ENCODE measurements around the gene OR9Q2. TPM values are rescaled to one million over a fixed set of nuclear protein-coding genes. Genes with fewer than 3 reads are reported as not detected.

Gene OR9Q2
- total RNA-seq, 4 donors from 2014 or later = 0.16 TPM; not detected in 3

DNA sequence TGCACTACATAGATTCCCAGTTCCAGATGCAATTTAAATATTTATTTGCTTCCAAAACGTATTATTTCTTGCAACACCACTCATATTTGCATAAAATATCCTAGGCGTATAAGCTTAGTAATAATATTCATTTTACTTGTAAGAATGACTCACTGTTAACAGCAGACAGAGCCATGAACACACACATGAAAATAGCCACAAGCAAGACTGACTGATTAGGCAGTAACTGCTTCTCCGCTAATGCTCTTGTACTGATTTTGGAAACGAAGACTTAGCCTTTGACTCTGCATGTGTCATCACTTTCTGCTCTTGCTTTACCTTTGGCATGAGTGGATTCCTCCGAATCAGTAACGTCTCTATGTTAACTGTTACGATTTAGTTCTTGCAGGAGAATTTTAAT is 33.9 kb downstream of the OR9Q2 start:
- no peak overlapping the region for H3K27ac ChIP-seq
- no peaks in the 10 kb centered on the region for H3K36me3 ChIP-seq
- H3K27me3 ChIP-seq = no peaks in the 10 kb centered on the region
- 41% methylated on average over 7 of the region's 7 CpGs for WGBS
- no peak for DNase-seq (ENCODE audit: low spot score in 2 of 2)
- H3K9me3 ChIP-seq = no peaks in the 10 kb centered on the region
- no peak overlapping the region for H3K4me3 ChIP-seq
- no peaks in the 10 kb centered on the region for H3K4me1 ChIP-seq
- TF ChIP-seq, protein P1, sequence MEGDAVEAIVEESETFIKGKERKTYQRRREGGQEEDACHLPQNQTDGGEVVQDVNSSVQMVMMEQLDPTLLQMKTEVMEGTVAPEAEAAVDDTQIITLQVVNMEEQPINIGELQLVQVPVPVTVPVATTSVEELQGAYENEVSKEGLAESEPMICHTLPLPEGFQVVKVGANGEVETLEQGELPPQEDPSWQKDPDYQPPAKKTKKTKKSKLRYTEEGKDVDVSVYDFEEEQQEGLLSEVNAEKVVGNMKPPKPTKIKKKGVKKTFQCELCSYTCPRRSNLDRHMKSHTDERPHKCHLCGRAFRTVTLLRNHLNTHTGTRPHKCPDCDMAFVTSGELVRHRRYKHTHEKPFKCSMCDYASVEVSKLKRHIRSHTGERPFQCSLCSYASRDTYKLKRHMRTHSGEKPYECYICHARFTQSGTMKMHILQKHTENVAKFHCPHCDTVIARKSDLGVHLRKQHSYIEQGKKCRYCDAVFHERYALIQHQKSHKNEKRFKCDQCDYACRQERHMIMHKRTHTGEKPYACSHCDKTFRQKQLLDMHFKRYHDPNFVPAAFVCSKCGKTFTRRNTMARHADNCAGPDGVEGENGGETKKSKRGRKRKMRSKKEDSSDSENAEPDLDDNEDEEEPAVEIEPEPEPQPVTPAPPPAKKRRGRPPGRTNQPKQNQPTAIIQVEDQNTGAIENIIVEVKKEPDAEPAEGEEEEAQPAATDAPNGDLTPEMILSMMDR (IDR thresholded peaks at IDR 0.05) = no peak
- TF ChIP-seq POLR2AphosphoS5 (IDR thresholded peaks at IDR 0.05) = no peak
- TF ChIP-seq EP300 (IDR thresholded peaks at IDR 0.05) = no peak
- TF ChIP-seq POLR2A (IDR thresholded peaks at IDR 0.05) = no peak

DNA sequence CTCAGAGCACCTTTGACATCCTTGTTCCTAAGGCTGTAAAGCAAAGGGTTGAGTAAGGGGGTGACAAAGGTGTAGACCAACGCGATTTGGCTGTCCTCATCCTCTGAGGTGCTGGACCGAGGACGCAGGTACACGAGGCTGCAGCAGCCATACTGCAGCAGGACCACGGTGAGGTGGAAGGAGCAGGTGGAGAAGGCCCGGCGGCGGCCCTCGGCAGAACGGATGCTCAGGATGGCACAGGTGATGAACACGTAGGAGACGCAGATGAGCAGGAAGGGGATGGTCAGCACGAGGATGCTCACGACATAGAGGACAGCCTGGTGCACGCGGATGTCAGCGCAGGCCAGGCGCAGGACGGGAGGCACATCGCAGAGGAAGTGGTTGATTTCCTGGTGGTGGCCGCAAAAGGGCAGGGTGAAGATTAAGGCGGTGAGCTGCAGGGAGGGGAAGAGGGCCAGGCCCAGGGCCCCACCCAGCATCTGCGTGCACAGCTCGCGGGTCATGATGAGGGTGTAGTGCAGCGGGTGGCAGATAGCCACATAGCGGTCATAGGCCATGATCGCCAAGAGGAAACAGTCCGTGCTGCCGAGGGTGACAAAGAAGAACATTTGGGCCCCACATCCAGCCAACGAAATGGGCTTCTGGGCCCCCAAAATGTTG is 39.2 kb downstream of the OR9Q2 start:
- TF ChIP-seq EP300 (IDR thresholded peaks at IDR 0.05) (no peak), POLR2AphosphoS5 (IDR thresholded peaks at IDR 0.05) (no peak), POLR2A (IDR thresholded peaks at IDR 0.05) (no peak)
- TF ChIP-seq, protein P1 (IDR thresholded peaks at IDR 0.05) = no peak
- 94% methylated on average over 32 of the region's 32 CpGs for WGBS
- no peak for DNase-seq (ENCODE audit: low spot score in 2 of 2)
- H3K4me1 ChIP-seq = no peaks in the 10 kb centered on the region
- H3K27me3 ChIP-seq = no peaks in the 10 kb centered on the region
- H3K4me3 ChIP-seq = no peak overlapping the region
- no peaks in the 10 kb centered on the region for H3K9me3 ChIP-seq
- H3K36me3 ChIP-seq = no peaks in the 10 kb centered on the region
- H3K27ac ChIP-seq = no peak overlapping the region

Other genes starting within 250 kb of the OR9Q2 start
- under 1 TPM in 1 of 4 donors, not detected in 3; 0.29 TPM for gene OR9Q1, start 165.2 kb upstream of the OR9Q2 start, total RNA-seq
- 1 to 10 TPM in 1 of 4 donors, not detected in 3; 1.1 TPM for gene OR6Q1, start 158.1 kb upstream of the OR9Q2 start, total RNA-seq
- not detected for gene OR9I1, start 63.5 kb upstream of the OR9Q2 start, total RNA-seq
- gene OR1S2, start 15.1 kb downstream of the OR9Q2 start, total RNA-seq = not detected
- gene OR1S1, start 23.6 kb downstream of the OR9Q2 start, total RNA-seq = not detected
- not detected for gene OR10Q1, start 39.8 kb downstream of the OR9Q2 start, total RNA-seq
- not detected for gene OR10W1, start 79.2 kb downstream of the OR9Q2 start, total RNA-seq
- not detected for gene OR5B17, start 170.0 kb downstream of the OR9Q2 start, total RNA-seq
- not detected for gene OR5B3, start 217.8 kb downstream of the OR9Q2 start, total RNA-seq
- not detected for gene OR5B2, start 239.1 kb downstream of the OR9Q2 start, total RNA-seq